Activated CD8-positive, alpha-beta memory T cell treated with anti-CD3 and anti-CD28 coated beads, Interleukin-2, amount 50 U/mL, for 24 hours (primary cell): ENCODE measurements around the gene CABLES1.
"Not testable (repeated sequence)": the region's sequence is repeated elsewhere in the genome, so short reads cannot be mapped to it uniquely, and the experiment has no call there.

Experiments used
- DNase-seq: peaks from one replicate; pipeline ENCODE4 v3.0.0-alpha.2; 2020; ENCODE audit errors: extremely low read depth

Gene CABLES1

GRCh38 chr18:23239885-23240608, 104.8 kb downstream of the CABLES1 start:
- no peak for DNase-seq

- no peak for DNase-seq
Observed at GRCh38 chr18:23240609-23240930, 105.3 kb downstream of the CABLES1 start.

GRCh38 chr18:23241833-23242496, 106.7 kb downstream of the CABLES1 start:
- DNase-seq: not testable (repeated sequence)

GRCh38 chr18:23243178-23243577, 107.9 kb downstream of the CABLES1 start:
- no peak for DNase-seq

GRCh38 chr18:23243816-23244215, 108.5 kb downstream of the CABLES1 start:
- DNase-seq: no peak

- DNase-seq: no peak
Observed at GRCh38 chr18:23244401-23244800, 109.1 kb downstream of the CABLES1 start.

- DNase-seq: no peak
Observed at GRCh38 chr18:23245461-23245860, 110.2 kb downstream of the CABLES1 start.

GRCh38 chr18:23247331-23247730, 112.0 kb downstream of the CABLES1 start:
- DNase-seq: no peak

GRCh38 chr18:23247896-23248295, 112.6 kb downstream of the CABLES1 start:
- no peak for DNase-seq

- no peak for DNase-seq
Observed at GRCh38 chr18:23248826-23249225, 113.5 kb downstream of the CABLES1 start.

GRCh38 chr18:23249348-23249747, 114.1 kb downstream of the CABLES1 start:
- DNase-seq: no peak

- no peak for DNase-seq
Observed at GRCh38 chr18:23250893-23251656, 115.8 kb downstream of the CABLES1 start.

- DNase-seq: no peak
Observed at GRCh38 chr18:23253630-23254029, 118.3 kb downstream of the CABLES1 start.

GRCh38 chr18:23257137-23257536, 121.9 kb downstream of the CABLES1 start:
- no peak for DNase-seq

- DNase-seq: no peak
Observed at GRCh38 chr18:23257686-23258565, 122.6 kb downstream of the CABLES1 start.

GRCh38 chr18:23258566-23259469, 123.5 kb downstream of the CABLES1 start:
- DNase-seq: no peak

GRCh38 chr18:23259701-23260681, 124.7 kb downstream of the CABLES1 start:
- no peak for DNase-seq

- no peak for DNase-seq
Observed at GRCh38 chr18:23260926-23261590, 125.8 kb downstream of the CABLES1 start.
